Middle frontal gyrus (tissue), 1 donor: ENCODE results near the gene NAV2.

Experiments
- DNase-seq: peaks from one replicate; pipeline ENCODE4 v3.0.0-alpha.2; 2015; ENCODE audit warnings: low spot score; ENCODE audit errors: extremely low spot score

Gene NAV2

DNA sequence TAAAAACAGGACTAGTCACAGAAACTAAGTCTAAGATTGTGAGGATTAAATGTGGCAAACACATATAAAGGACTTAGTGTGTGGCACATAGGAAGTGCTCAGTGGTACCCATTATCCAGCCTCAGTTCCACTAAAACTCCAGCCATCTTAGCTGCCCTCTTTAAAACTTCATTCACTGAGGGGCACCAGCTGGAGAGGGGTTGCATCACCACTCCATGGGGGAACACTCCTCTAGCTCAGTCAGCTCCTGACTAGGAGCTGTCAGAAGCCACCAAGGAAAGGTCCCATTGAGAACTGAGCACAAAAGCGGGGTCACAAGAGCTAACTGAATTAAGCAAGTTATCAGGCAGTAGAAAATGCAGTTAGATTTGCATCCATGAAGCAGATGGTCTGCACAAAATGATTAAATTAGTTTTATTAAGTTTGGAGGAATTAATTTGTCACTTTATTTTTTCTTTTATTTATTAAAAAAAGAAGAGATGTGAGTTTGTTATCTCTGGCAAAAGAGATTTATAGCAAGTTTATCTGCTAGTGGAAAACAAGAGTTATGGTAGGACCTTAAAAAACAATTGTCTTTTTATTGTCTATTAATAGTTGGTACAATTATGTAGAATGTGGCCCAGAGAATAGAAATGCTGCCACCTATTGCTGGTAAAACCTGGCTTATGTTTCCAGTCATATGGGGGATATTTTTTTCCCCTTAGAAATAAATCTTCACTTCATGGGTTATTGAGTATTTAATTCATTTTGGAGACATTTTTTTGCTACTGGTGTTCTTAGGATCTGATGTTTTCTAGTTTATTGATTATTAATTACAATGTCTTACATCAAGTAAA lies 95.7 kb downstream of the NAV2 start:
- DNase-seq = no peak

DNA sequence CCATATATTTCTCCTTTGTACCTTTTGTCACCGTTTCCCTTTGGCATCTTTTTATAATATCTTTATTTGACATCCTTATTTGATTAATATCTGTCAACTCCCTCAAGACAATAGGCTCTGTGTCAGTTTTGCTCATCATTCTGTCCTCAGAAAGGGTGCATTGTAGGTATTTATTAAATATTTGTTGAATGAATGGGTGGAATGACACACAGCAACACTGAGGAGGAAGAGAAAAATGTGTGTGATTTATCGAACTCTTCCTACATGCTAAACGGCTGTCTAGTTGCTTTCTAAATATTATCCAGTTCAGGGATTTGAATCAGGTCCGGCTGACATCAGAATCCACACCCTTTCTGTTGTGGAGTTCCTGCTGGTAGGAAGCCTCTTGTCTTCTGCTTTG lies 98.2 kb downstream of the NAV2 start:
- no peak for DNase-seq

GRCh38 chr11:19811380-19811779 lies 98.7 kb downstream of the NAV2 start:
- DNase-seq = no peak

- DNase-seq = no peak
Measured at GRCh38 chr11:19812096-19812495, 99.5 kb downstream of the NAV2 start.

GRCh38 chr11:19812710-19813109 lies 100.1 kb downstream of the NAV2 start:
- DNase-seq = no peak

DNA sequence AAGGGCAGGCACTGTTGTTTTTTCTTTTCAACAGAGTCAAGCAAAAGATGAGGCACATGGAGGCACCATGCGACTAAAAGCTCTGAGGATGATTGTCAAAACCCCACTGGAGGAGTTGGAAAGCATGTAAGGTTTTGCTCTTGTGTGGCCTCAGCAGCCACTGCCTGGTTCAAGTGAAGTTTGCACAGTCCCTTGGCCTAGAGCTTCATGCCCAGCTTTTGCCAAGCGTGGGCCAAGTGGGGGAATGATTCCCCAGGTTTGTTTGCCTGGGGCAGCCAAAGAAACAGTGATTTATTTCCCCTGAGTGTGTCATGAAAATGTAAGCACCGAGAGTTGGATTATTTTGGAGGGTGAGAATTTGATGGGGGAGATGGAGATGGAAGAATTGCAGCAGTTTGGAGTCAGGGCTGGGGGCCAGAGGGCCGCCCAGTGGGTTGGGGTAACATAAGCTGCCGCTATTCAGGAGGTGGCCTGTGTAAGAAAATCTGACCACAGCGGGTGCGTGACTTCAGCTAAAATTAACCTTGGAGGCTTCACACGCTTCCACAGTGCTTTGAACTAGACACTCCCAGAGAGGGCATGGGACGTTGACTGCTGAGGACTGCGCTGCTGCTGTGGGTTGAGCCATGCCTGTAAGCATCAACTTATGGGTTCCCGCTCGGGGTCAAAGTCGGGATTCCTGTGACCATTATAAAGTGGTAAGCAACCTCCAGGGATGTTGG lies 100.7 kb downstream of the NAV2 start:
- DNase-seq = no peak

- DNase-seq = no peak
Measured at GRCh38 chr11:19814421-19814820, 101.8 kb downstream of the NAV2 start.

GRCh38 chr11:19816040-19816439 lies 103.4 kb downstream of the NAV2 start:
- no peak for DNase-seq

- no peak for DNase-seq
Measured at GRCh38 chr11:19816817-19817216, 104.2 kb downstream of the NAV2 start.

GRCh38 chr11:19817265-19817851 lies 104.7 kb downstream of the NAV2 start:
- DNase-seq = no peak

DNA sequence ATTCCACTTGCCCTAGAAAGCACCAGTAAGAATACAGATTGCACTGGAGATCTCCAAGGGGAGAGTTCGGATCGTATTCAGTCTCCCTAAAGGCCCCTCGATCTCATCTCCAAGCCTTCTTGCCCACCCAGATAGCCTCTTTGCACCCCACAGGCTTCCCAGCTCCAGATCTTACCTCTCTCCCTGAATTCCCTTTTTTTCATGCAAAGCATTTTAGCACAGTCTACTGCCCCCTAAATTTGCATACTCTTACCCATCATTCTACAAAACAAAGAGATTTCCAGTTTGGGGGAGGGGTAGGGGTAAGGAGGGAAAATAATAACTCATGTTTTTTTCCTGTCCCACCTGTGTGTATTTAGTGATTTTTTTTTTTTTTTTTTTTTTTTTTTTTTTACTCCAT lies 105.2 kb downstream of the NAV2 start:
- no peak for DNase-seq

DNA sequence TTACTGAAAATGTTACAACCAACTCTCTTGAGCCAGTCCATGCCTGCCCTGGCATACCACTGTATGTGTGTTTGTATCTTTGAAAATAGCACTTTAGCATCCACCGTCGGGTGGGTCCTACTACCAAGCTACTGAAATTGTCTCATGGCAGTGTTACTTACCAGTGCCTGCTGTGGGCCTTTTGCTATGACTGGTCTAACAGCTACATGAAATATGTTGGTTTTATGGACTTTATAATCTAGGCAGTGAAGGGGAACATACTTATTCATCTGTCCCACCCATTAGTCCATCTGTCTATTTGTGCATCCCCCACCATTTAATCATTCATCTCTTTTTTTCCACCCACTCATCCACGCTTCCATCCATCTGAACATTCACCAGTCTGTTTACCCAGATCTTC lies 106.0 kb downstream of the NAV2 start:
- no peak for DNase-seq

DNA sequence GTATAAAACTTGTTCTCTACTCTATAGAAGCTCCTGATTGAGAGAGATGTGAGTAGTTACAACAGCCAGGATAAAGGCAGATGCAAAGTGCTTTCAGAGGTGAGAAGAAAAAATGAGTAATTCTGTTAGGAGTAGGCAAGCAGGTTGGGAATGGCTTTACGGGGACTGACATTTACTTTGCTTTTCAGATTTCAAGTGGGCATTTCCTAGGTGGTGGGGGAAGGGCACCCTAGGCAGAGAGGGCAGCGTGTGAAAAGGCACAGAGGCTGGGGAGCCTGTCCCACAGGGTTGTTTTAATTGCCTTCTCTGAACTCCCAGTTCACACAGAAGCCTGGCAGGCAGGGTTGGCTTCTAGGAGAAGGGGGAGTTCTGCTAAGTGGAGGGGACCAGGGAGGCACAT lies 106.5 kb downstream of the NAV2 start:
- DNase-seq = no peak

- no peak for DNase-seq
Measured at GRCh38 chr11:19820100-19820499, 107.5 kb downstream of the NAV2 start.

- DNase-seq = no peak
Measured at GRCh38 chr11:19821412-19821875, 108.8 kb downstream of the NAV2 start.

GRCh38 chr11:19821993-19822392 lies 109.4 kb downstream of the NAV2 start:
- DNase-seq = no peak

DNA sequence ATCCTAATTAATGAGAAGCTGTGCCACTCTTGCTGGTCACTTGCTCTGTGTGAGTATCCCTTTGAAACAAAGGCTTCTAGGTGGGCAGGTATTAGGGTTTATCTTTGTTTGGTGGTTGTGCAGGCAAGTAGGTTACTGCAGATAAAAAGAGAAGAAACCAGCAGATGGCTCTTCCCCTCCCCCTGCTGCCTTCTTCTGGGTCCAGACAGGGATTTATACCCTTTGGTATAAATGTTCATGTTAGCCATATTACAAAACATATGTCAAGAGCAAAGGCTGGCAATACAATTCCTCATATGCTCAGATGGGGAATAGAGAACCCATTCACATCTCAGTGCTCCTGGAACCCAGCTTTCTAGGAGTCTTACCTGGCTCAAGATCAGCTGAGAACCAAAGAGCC lies 109.9 kb downstream of the NAV2 start:
- no peak for DNase-seq

GRCh38 chr11:19826606-19827005 lies 114.0 kb downstream of the NAV2 start:
- DNase-seq = no peak

DNA sequence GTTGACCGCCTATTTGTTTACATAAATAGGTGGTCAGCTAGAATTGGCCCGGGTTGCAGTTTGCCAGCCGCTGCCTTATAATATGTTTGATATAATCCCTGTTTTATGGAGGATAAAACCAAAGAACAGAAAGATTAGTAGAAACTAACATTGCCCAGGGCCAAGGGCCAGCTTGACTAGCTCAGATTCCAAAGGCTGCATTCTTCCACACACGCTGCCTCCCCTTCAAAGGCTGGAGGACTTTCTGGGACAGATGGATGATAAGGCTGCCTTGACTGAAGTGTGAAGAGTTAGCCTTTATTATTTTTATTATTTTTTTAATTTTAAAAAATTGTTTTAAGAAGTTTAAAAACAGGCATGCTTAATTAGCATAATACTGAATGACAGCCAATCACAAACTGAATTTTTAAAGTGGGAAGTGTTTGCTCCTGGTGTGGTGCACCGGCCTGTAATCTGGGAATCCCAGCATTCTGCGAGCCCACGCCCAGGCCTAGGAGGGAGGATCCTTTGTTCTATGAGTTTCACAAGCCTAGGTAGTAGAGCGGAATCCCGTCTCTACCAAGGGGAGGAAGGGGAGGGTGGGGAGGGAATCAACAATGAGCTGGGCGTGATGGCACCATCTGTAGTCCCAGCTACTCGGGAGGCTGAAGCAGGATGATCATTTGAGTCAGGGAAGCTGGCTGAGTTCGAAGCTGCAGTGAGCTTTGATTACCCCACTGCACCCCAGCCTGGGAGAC lies 114.9 kb downstream of the NAV2 start:
- DNase-seq = no peak

DNA sequence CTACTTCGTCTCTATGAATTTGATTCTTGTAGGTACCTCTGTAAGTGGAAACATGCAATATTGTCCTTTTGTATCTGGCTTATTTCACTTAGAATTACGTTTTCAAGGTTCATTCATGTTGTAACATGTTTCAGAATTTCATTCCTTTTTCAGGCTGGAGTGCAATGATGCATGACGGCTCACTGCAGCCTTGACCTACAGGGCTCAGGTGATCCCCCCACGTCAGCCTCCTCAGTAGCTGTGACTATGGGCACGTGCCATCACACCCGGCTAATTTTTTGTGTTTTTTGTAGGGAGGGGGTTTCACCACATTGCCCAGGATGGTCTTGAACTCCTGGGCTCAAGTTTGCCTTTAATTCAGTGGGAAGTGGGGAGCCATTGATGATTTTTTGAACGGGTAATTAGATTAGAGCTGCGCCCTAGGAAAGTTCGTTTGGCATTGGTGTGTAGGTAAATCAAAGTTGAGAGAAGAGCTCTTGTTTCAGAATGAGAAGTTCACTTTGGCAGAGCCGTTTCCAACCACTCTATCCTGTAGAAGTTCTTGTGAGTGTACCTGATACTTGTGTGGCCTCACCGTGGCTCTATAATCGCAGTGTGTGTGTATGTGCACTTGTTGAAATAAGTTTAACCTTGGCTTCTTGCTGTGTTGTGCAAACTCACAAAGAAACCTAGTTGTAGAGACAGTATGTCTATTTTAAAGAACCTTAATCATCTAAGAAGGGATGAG lies 115.9 kb downstream of the NAV2 start:
- DNase-seq = no peak
